H1 (cell line): ENCODE results near the gene ARHGAP12. TPM values are rescaled to one million over a fixed set of nuclear protein-coding genes. Genes with fewer than 3 reads are reported as not detected.

Experiments
- CTCF ChIA-PET: fragments of 300-600 bp; sonication (Branson Sonifier 250); formaldehyde crosslinking; loops from one replicate; lab custom pipeline; 2021; ENCODE audit not compliant: partially characterized antibody; lab: Charles Lee
- POLR2A ChIA-PET: fragments of 300-600 bp; sonication (Branson Sonifier 250); formaldehyde crosslinking; loops from one replicate; lab custom pipeline; 2021; ENCODE audit warnings: inconsistent platforms; ENCODE audit not compliant: partially characterized antibody; lab: Charles Lee
- DNase-seq, 2 experiments: peaks; one replicate each; pipeline versions ENCODE4 v3.0.0 to v3.0.0-alpha.2; 2010 to 2022; ENCODE audit warnings: low spot score in 2 of 2, low read depth in 1 of 2, mixed read lengths in 1 of 2
- FAIRE-seq: peaks from 2 replicates; lab custom pipeline; 2011; peaks lifted over from hg19 to GRCh38; lab: Jason Lieb, UNC
- H2AFZ ChIP-seq: 2 replicates; pipeline ENCODE4 v1.8.1; 2012; ENCODE audit warnings: low read length, inconsistent platforms
- H2AK5ac ChIP-seq: 2 replicates; pipeline ENCODE4 v1.6.1; 2013; ENCODE audit warnings: low read depth, low read length
- H2BK120ac ChIP-seq: replicated peaks from 2 replicates; pipeline ENCODE3; 2013; ENCODE audit warnings: low read depth, low read length, inconsistent platforms
- H2BK12ac ChIP-seq: 2 replicates; pipeline ENCODE4 v1.6.1; 2013; ENCODE audit warnings: low read depth, low read length
- H2BK15ac ChIP-seq: 2 replicates; pipeline ENCODE4 v1.6.1; 2013; ENCODE audit warnings: low read length
- H2BK20ac ChIP-seq: 2 replicates; pipeline ENCODE4 v1.6.1; 2013; ENCODE audit warnings: low read length
- H2BK5ac ChIP-seq: 2 replicates; pipeline ENCODE4 v1.6.1; 2013; ENCODE audit warnings: low read depth, low read length
- H3K14ac ChIP-seq: 2 replicates; pipeline ENCODE4 v1.6.1; 2013; ENCODE audit warnings: inconsistent platforms; ENCODE audit not compliant: insufficient read length
- H3K18ac ChIP-seq: 2 replicates; pipeline ENCODE4 v1.6.1; 2013; ENCODE audit warnings: low read length; ENCODE audit errors: extremely low read depth
- H3K23ac ChIP-seq: 2 replicates; pipeline ENCODE4 v1.6.1; 2013; ENCODE audit warnings: inconsistent platforms; ENCODE audit not compliant: insufficient read length
- H3K23me2 ChIP-seq: 2 replicates; pipeline ENCODE4 v1.6.1; 2013; ENCODE audit warnings: low read depth, low read length
- H3K27ac ChIP-seq: 2 replicates; pipeline ENCODE4 v1.6.1; 2011; ENCODE audit warnings: low read depth, low read length, inconsistent platforms
- H3K27me3 ChIP-seq, 4 experiments: replicated peaks in 1 of 4; 1 replicate in 1 of 4; 2 replicates in 3 of 4; pipeline versions ENCODE4 v1.6.1 to v1.8.1; 2011 to 2013; ENCODE audit warnings: low read length in 3 of 4, mild to moderate bottlenecking in 3 of 4, inconsistent platforms in 2 of 4, mixed read lengths in 2 of 4, moderate library complexity in 1 of 4; ENCODE audit not compliant: control insufficient read depth in 3 of 4, insufficient read depth in 3 of 4; ENCODE audit errors: extremely low read depth in 1 of 4
- H3K36me3 ChIP-seq, 4 experiments: 2 replicates each; pipeline versions ENCODE4 v1.6.1 to v1.8.1; 2011 to 2013; ENCODE audit warnings: mild to moderate bottlenecking in 4 of 4, low read length in 3 of 4, moderate library complexity in 2 of 4, control low read depth in 1 of 4, inconsistent platforms in 1 of 4; ENCODE audit not compliant: insufficient read depth in 4 of 4, control insufficient read depth in 2 of 4
- H3K4ac ChIP-seq: replicated peaks from 2 replicates; pipeline ENCODE3; 2013; ENCODE audit warnings: low read length, low read depth, mixed read lengths, inconsistent platforms; ENCODE audit not compliant: insufficient read length
- H3K4me1 ChIP-seq, 4 experiments: replicated peaks in 1 of 4; 1 replicate in 1 of 4; 2 replicates in 3 of 4; pipeline versions ENCODE4 v1.6.1 to v1.8.1; 2011 to 2013; ENCODE audit warnings: low read length in 3 of 4, inconsistent platforms in 2 of 4, mixed read lengths in 1 of 4; ENCODE audit not compliant: insufficient read depth in 4 of 4, control insufficient read depth in 3 of 4
- H3K4me2 ChIP-seq, 2 experiments: 2 replicates each; pipeline versions ENCODE4 v1.6.1 to v1.8.1; 2011 to 2013; ENCODE audit warnings: low read depth in 2 of 2, low read length in 2 of 2, control low read depth in 1 of 2, inconsistent platforms in 1 of 2, mild to moderate bottlenecking in 1 of 2; ENCODE audit not compliant: insufficient read depth in 1 of 2
- H3K4me3 ChIP-seq, 4 experiments: fragments of 200-600, 300-600 bp in 1 of 4; sonication (generic), shearing (Covaris generic), sonication (Bioruptor Twin) in 1 of 4; 2 replicates each; pipeline versions ENCODE4 v1.5.1 to v1.8.1; 2011 to 2016; ENCODE audit warnings: low read length in 4 of 4, low read depth in 3 of 4, control low read depth in 2 of 4, inconsistent platforms in 2 of 4, mild to moderate bottlenecking in 2 of 4, mixed read lengths in 1 of 4, moderate library complexity in 1 of 4; ENCODE audit not compliant: insufficient read depth in 2 of 4; ENCODE audit errors: extremely low read depth in 1 of 4
- H3K56ac ChIP-seq: replicated peaks from 2 replicates; pipeline ENCODE3; 2013; ENCODE audit warnings: low read depth, mild to moderate bottlenecking, mixed read lengths, low read length, inconsistent platforms; ENCODE audit not compliant: insufficient read length
- H3K79me1 ChIP-seq: 2 replicates; pipeline ENCODE4 v1.6.1; 2013; ENCODE audit warnings: low read depth, low read length, control low read depth
- H3K79me2 ChIP-seq, 2 experiments: 2 replicates each; pipeline versions ENCODE4 v1.6.1 to v1.8.1; 2012 to 2013; ENCODE audit warnings: low read length in 2 of 2, mild to moderate bottlenecking in 2 of 2, inconsistent platforms in 1 of 2; ENCODE audit not compliant: insufficient read depth in 2 of 2, control insufficient read depth in 1 of 2
- H3K9ac ChIP-seq, 4 experiments: replicated peaks in 1 of 4; 1 replicate in 1 of 4; 2 replicates in 3 of 4; pipeline versions ENCODE4 v1.6.1 to v1.8.1; 2011 to 2013; ENCODE audit warnings: low read depth in 3 of 4, low read length in 3 of 4, control low read depth in 2 of 4, mild to moderate bottlenecking in 2 of 4, moderate library complexity in 2 of 4, inconsistent platforms in 1 of 4; ENCODE audit errors: extremely low read depth in 1 of 4
- H3K9me3 ChIP-seq, 2 experiments: 2 replicates each; pipeline versions ENCODE4 v1.6.1 to v1.8.1; 2012 to 2013; ENCODE audit warnings: mild to moderate bottlenecking in 2 of 2, moderate library complexity in 2 of 2, control low read depth in 1 of 2, inconsistent platforms in 1 of 2, low read depth in 1 of 2, low read length in 1 of 2, mixed read lengths in 1 of 2; ENCODE audit not compliant: insufficient read depth in 2 of 2
- H4K20me1 ChIP-seq, 2 experiments: replicated peaks in 1 of 2; 2 replicates each; pipeline versions ENCODE3 to v1.8.1; 2011 to 2013; ENCODE audit warnings: inconsistent platforms in 2 of 2, low read length in 2 of 2, mild to moderate bottlenecking in 1 of 2; ENCODE audit not compliant: insufficient read depth in 2 of 2, control insufficient read depth in 1 of 2
- H4K5ac ChIP-seq: 2 replicates; pipeline ENCODE4 v1.6.1; 2013; ENCODE audit warnings: low read length, low read depth, mixed read lengths, inconsistent platforms; ENCODE audit not compliant: insufficient read length
- H4K8ac ChIP-seq: 2 replicates; pipeline ENCODE4 v1.8.0; 2013; ENCODE audit warnings: mild to moderate bottlenecking, moderate library complexity, low read length, inconsistent platforms; ENCODE audit not compliant: insufficient read depth; ENCODE audit errors: extremely low read depth
- H4K91ac ChIP-seq: replicated peaks from 2 replicates; pipeline ENCODE3; 2013; ENCODE audit warnings: low read length, mixed read lengths, inconsistent platforms; ENCODE audit not compliant: insufficient read length
- CBX5 ChIP-seq: fragments of 300-800, 300-1000 bp; sonication (generic); IDR thresholded peaks from 2 replicates; pipeline ENCODE4 v1.7.1; 2016; ENCODE audit warnings: antibody characterized with exemption, low read length, low read depth
- CEBPB ChIP-seq: IDR thresholded peaks from 2 replicates; pipeline ENCODE4 v1.6.1; 2012; ENCODE audit warnings: low read depth, low read length
- CREB1 ChIP-seq: IDR thresholded peaks from 2 replicates; pipeline ENCODE4 v1.6.1; 2012; ENCODE audit warnings: inconsistent platforms
- E2F6 ChIP-seq: IDR thresholded peaks from 2 replicates; pipeline ENCODE4 v1.6.1; 2012; ENCODE audit warnings: inconsistent platforms
- NANOG ChIP-seq: IDR thresholded peaks from 2 replicates; pipeline ENCODE4 v1.6.1; 2011; ENCODE audit warnings: low read length, low read depth, mild to moderate bottlenecking, inconsistent platforms; ENCODE audit not compliant: insufficient read depth, poor library complexity, severe bottlenecking
- POU5F1 ChIP-seq: IDR thresholded peaks from 2 replicates; pipeline ENCODE4 v1.6.1; 2011; ENCODE audit warnings: low read depth, mild to moderate bottlenecking, low read length, moderate library complexity
- RXRA ChIP-seq: IDR thresholded peaks from 2 replicates; pipeline ENCODE4 v1.6.1; 2011; ENCODE audit warnings: low read depth, mild to moderate bottlenecking, low read length, moderate library complexity; ENCODE audit not compliant: insufficient read depth
- SIN3A ChIP-seq, 2 experiments: IDR thresholded peaks in 1 of 2; conservative IDR thresholded peaks in 1 of 2; 2 replicates each; pipeline ENCODE4 v1.6.1; 2011 to 2012; ENCODE audit warnings: low read length in 2 of 2, improper control_type of control experiment in 1 of 2, low read depth in 1 of 2, mild to moderate bottlenecking in 1 of 2
- WGBS, 2 experiments: shearing (Covaris generic) in 1 of 2; methylation state at CpG; one replicate each; pipeline versions ENCODE4 v1.1.6 to v1.1.7; 2013 to 2015; ENCODE audit warnings: low lambda C conversion rate in 2 of 2, mixed read lengths in 2 of 2, inconsistent platforms in 1 of 2, low coverage in 1 of 2, missing lambda C conversion rate in 1 of 2; ENCODE audit not compliant: insufficient replicate concordance in 2 of 2, insufficient coverage in 1 of 2, insufficient read length in 1 of 2; ENCODE audit errors: extremely low coverage in 1 of 2, missing lambda C conversion rate in 1 of 2; 5-methylcytosine and 5-hydroxymethylcytosine counted together
- polyA plus RNA-seq, 7 experiments: library from polyadenylated mRNA; depleted of rRNA in 3 of 7; stranded (reverse) in 5 of 7; unstranded in 2 of 7; fragments of >200 nt in 5 of 7; fragments of 200-250 nt in 2 of 7; gene quantifications; 1 replicate in 5 of 7; 2 replicates in 1 of 7; 4 replicates in 1 of 7; pipeline versions ENCODE4 v1.2.1 to v1.2.3, GENCODE V29; 2011 to 2013; ENCODE audit warnings: missing spikeins in 2 of 7, mixed read lengths in 2 of 7
- total RNA-seq: library from RNA; stranded (reverse); fragmentation: NEBNext Ultra II Directional; extraction: Animal tissue kit (Norgen Biotek cat#: 25700); gene quantifications from 2 replicates; pipeline ENCODE4 v1.2.1, GENCODE V29; 2021
- TF ChIP-seq, protein P1 (sequence below): IDR thresholded peaks from 2 replicates; pipeline ENCODE4 v1.6.1; 2012; ENCODE audit warnings: low read length, inconsistent platforms

The ARHGAP12 gene
- total and polyA plus RNA-seq, 2 of the 8 experiments (the other 6 are each of a cell fraction or from before 2014, with no cell fraction given), result 10.1 to 39.0 TPM

DNA sequence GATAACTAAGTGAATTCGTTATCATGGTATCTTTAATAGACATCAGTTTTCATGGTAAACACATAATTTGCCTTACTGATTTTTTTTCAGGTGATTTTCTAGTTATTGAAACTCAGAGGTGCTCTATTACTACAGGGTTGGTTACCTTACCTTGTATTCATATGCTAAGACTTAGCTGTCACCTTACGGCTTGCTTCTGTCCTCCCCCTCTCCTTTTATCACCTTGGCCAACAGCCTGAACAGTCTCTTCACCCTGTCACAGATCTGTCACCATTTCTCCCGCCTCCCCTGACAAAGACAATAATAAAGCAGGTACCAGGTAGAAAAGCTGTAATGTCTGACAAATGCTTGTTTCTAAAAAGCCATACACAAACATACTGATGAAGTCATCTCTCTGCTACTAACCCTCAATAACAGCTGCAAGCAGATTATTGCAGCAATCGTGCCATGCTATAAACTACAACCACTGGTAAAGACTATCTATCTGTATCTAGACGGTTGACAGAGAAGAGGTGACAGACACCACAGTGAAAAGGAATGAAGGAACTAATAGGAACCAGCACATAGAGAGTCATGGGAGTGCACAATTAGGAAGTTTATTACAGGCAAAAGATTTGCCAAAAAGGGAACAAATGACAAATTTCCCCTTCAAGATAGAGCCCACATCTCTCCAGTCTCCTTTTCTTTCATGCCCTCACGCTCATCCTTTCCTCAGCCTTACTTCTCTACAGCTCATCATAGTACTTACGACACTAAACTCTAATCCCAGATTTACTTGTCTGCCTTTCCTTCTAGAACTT lies 57.2 kb downstream of the ARHGAP12 start:
- no peak overlapping the region for H3K18ac ChIP-seq
- no peaks in the 10 kb centered on the region for H3K27me3 ChIP-seq
- H2AK5ac ChIP-seq, result no peak overlapping the region
- H3K79me2 ChIP-seq, result peaks cover 3 to 86% of the 10 kb centered on the region in 2 experiments; a peak in 3 of 4 replicates
- no peak overlapping the region for H2BK5ac ChIP-seq
- H4K8ac ChIP-seq, result no peak overlapping the region
- WGBS, 2 experiments, result 77% methylated on average over 7 of the region's 7 CpGs; no CpG with 5 or more reads in 1 of the 2 experiments
- peak overlapping the region in 1 of 4 experiments; percentile 45; a peak in 2 of 7 replicates for H3K9ac ChIP-seq
- H3K14ac ChIP-seq, result no peak overlapping the region
- H3K56ac ChIP-seq, result no peak overlapping the region
- H3K4me3 ChIP-seq, result no peak overlapping the region
- no peak overlapping the region for H4K91ac ChIP-seq
- no peak overlapping the region for H4K5ac ChIP-seq
- H3K23me2 ChIP-seq, result no peaks in the 10 kb centered on the region; the same call in 1 of the 2 replicates
- no peak overlapping the region for H2BK12ac ChIP-seq
- no peak for FAIRE-seq
- H2BK15ac ChIP-seq, result no peak overlapping the region
- DNase-seq, result no peak
- no peaks in the 10 kb centered on the region for H3K36me3 ChIP-seq
- H4K20me1 ChIP-seq, result peaks cover 4 to 7% of the 10 kb centered on the region in 2 experiments
- no peak overlapping the region for H2AFZ ChIP-seq
- no peak overlapping the region for H3K27ac ChIP-seq
- no peak overlapping the region for H3K23ac ChIP-seq
- peaks cover 2% of the 10 kb centered on the region for H3K79me1 ChIP-seq
- H3K9me3 ChIP-seq, result no peaks in the 10 kb centered on the region
- no peak overlapping the region for H2BK120ac ChIP-seq
- H3K4ac ChIP-seq, result no peak overlapping the region
- H2BK20ac ChIP-seq, result no peak overlapping the region
- H3K4me1 ChIP-seq, result peaks cover 0 to 6% (median under 1%) of the 10 kb centered on the region in 4 experiments; a peak in 4 of 7 replicates
- POLR2A ChIA-PET, result interaction anchor here (1.3 kb wide), 1 partner anchor 12 kb away, joined by 4 read pairs; no protein-coding TSS in a partner anchor
- H3K4me2 ChIP-seq, result 0 out of 4 replicates have a peak overlapping the region, but pooled peaks of 1 of the 2 experiments have one; percentile 3
- CTCF ChIA-PET, result interaction anchor here (0.6 to 1.6 kb wide), 4 partner anchors 10 to 1293 kb away, joined by 3 to 4 read pairs (median 4); no protein-coding TSS in a partner anchor
- TF ChIP-seq POU5F1 (no peak), E2F6 (no peak), SIN3A (conservative IDR thresholded peaks at IDR 0.05 in 1 of 2, IDR thresholded peaks at IDR 0.05 in 1 of 2; ENCODE audit: low read depth in 1 of 2, low read length in 2 of 2) (no peak), NANOG (no peak), RXRA (no peak), CBX5 (no peak), CREB1 (no peak), CEBPB (no peak)
- TF ChIP-seq, protein P1, sequence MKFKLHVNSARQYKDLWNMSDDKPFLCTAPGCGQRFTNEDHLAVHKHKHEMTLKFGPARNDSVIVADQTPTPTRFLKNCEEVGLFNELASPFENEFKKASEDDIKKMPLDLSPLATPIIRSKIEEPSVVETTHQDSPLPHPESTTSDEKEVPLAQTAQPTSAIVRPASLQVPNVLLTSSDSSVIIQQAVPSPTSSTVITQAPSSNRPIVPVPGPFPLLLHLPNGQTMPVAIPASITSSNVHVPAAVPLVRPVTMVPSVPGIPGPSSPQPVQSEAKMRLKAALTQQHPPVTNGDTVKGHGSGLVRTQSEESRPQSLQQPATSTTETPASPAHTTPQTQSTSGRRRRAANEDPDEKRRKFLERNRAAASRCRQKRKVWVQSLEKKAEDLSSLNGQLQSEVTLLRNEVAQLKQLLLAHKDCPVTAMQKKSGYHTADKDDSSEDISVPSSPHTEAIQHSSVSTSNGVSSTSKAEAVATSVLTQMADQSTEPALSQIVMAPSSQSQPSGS, result no peak
